GM21723 (cell line): Measurements from ENCODE around the gene RABGAP1L.
"Not testable (repeated sequence)": the region's sequence is repeated elsewhere in the genome, so short reads cannot be mapped to it uniquely, and the experiment has no call there.

Source experiments
- ATAC-seq: cut with Tn5 transposase; IDR thresholded peaks from one replicate; pipeline ENCODE4 v1.9.1; 2021; ENCODE audit warnings: mild to moderate bottlenecking, moderate library complexity; ENCODE audit not compliant: unreplicated experiment

RABGAP1L gene

GRCh38 chr1:174358344-174358743 lies 199.0 kb downstream of the RABGAP1L start:
- ATAC-seq = no peak

GRCh38 chr1:174358786-174359453 lies 199.6 kb downstream of the RABGAP1L start:
- no peak for ATAC-seq

- no peak for ATAC-seq
Observed at GRCh38 chr1:174359454-174359805, 200.1 kb downstream of the RABGAP1L start.

GRCh38 chr1:174364996-174365736 lies 205.8 kb downstream of the RABGAP1L start:
- no peak for ATAC-seq

GRCh38 chr1:174366946-174367345 lies 207.6 kb downstream of the RABGAP1L start:
- ATAC-seq = no peak

GRCh38 chr1:174367892-174368291 lies 208.6 kb downstream of the RABGAP1L start:
- no peak for ATAC-seq

GRCh38 chr1:174376030-174376429 lies 216.7 kb downstream of the RABGAP1L start:
- no peak for ATAC-seq

- ATAC-seq = no peak
Observed at GRCh38 chr1:174391716-174392115, 232.4 kb downstream of the RABGAP1L start.

- ATAC-seq = no peak
Observed at GRCh38 chr1:174393885-174394284, 234.6 kb downstream of the RABGAP1L start.

- no peak for ATAC-seq
Observed at GRCh38 chr1:174397261-174397660, 237.9 kb downstream of the RABGAP1L start.

GRCh38 chr1:174398246-174398645 lies 238.9 kb downstream of the RABGAP1L start:
- no peak for ATAC-seq

GRCh38 chr1:174399211-174399610 lies 239.9 kb downstream of the RABGAP1L start:
- no peak for ATAC-seq

GRCh38 chr1:174401075-174401474 lies 241.8 kb downstream of the RABGAP1L start:
- ATAC-seq = no peak

GRCh38 chr1:174405219-174405618 lies 245.9 kb downstream of the RABGAP1L start:
- ATAC-seq = no peak

GRCh38 chr1:174406421-174406820 lies 247.1 kb downstream of the RABGAP1L start:
- ATAC-seq = no peak

- no peak for ATAC-seq
Observed at GRCh38 chr1:174407665-174408064, 248.3 kb downstream of the RABGAP1L start.

- no peak for ATAC-seq
Observed at GRCh38 chr1:174408146-174408545, 248.8 kb downstream of the RABGAP1L start.

GRCh38 chr1:174409801-174410200 lies 250.5 kb downstream of the RABGAP1L start:
- not testable (repeated sequence) for ATAC-seq

GRCh38 chr1:174413632-174414031 lies 254.3 kb downstream of the RABGAP1L start:
- no peak for ATAC-seq

GRCh38 chr1:174414203-174414602 lies 254.9 kb downstream of the RABGAP1L start:
- no peak for ATAC-seq

GRCh38 chr1:174415506-174415905 lies 256.2 kb downstream of the RABGAP1L start:
- ATAC-seq = no peak

GRCh38 chr1:174417921-174418320 lies 258.6 kb downstream of the RABGAP1L start:
- no peak for ATAC-seq

GRCh38 chr1:174425121-174425520 lies 265.8 kb downstream of the RABGAP1L start:
- no peak for ATAC-seq
